ENCODE data around the gene SOWAHC. TPM values are rescaled to one million over a fixed set of nuclear protein-coding genes. Genes with fewer than 3 reads are reported as not detected.
A peak's percentile ranks its signal among the peaks of the same experiment; 100 is the strongest.

SOWAHC gene
- total and polyA plus RNA-seq, 2 of the 13 experiments (the other 11 are each of a cell fraction or from before 2014, with no cell fraction given) = 21.2 to 22.5 TPM

DNA sequence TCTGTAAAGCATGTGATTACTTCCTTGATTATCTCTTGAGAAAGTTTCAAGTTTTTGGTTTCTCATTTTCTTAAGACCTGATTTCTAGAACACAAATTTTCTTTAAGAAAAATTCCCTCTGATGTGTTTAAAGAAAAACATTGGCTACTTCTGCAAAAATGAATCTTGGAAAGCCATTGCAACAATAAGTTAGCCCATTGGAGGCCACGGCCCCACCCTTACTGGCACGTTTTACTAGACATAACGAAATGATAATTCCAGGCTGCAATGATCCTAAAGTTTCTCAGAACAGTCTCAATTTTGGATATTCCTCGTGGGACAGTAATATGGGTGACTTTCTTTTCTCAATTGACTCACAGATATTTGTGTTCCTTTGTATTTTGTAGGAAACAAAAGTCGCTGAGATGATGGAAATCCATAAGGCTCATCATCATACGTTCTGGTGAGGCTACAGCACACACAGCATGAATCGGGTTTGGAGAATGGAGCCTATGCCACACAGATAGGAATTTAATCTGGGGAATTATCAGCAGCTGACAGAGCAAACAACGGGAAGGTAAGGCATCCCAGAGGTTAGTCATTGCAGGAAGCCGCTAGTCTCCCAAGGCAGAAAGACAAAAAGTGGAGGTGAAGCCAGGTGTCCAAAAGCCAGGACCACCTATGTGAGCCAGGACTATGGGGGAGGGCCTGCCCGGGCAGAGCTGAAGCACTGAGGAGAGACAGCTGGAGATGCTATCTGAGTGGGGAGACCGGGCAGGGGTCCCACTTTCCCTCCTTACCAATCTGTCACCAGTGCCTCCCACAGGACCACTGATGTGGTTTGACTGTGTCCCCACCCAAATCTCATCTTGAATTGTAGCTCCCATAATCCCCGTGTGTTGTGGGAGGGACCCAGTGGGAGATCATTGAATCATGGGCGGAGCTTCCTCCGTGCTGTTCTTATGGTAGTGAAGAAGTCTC is 35.9 kb downstream of the SOWAHC start:
- no peak overlapping the region for H3K4me3 ChIP-seq (replicated peaks in 1 of 3; ENCODE audit: insufficient read depth in 1 of 3, low read depth in 2 of 3, low read length in 3 of 3)
- ChIA-PET CTCF (ENCODE audit: low intra/inter-chr PET ratio, low total read pairs) (no interaction called here), POLR2A (interaction anchor here (1.4 kb wide), 1 partner anchor 14 kb away, joined by 3 read pairs; no protein-coding TSS in a partner anchor)
- in situ Hi-C loops (cut with HindIII; ENCODE audit: extremely low pct_ligation_motif_present, low pct_unique_long_range_greater_than_20kb) = no loop called here
- H3K27ac ChIP-seq (ENCODE audit: extremely low read length, insufficient read depth, low read length) = no peak overlapping the region
- intact Hi-C loops (cut with micrococcal nuclease; ENCODE audit: unreplicated experiment) = no loop called here
- DNase-seq (ENCODE audit: low spot score) = no peak
- TF ChIP-seq ZNF382 (CRISPR knock-in tag; IDR thresholded peaks at IDR 0.05; ENCODE audit: borderline replicate concordance) = 0 out of 2 replicates have a peak, but pooled peaks have one; percentile 42
- TF ChIP-seq, protein P1, sequence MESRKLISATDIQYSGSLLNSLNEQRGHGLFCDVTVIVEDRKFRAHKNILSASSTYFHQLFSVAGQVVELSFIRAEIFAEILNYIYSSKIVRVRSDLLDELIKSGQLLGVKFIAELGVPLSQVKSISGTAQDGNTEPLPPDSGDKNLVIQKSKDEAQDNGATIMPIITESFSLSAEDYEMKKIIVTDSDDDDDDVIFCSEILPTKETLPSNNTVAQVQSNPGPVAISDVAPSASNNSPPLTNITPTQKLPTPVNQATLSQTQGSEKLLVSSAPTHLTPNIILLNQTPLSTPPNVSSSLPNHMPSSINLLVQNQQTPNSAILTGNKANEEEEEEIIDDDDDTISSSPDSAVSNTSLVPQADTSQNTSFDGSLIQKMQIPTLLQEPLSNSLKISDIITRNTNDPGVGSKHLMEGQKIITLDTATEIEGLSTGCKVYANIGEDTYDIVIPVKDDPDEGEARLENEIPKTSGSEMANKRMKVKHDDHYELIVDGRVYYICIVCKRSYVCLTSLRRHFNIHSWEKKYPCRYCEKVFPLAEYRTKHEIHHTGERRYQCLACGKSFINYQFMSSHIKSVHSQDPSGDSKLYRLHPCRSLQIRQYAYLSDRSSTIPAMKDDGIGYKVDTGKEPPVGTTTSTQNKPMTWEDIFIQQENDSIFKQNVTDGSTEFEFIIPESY (CRISPR knock-in tag; IDR thresholded peaks at IDR 0.05) = peak; percentile 58; the same call in 1 of the 2 replicates
- no peak for TF ChIP-seq EP300 (IDR thresholded peaks at IDR 0.05; ENCODE audit: low read depth in 2 of 2, low read length in 2 of 2)
- 0 out of 2 replicates have a peak, but pooled peaks have one; percentile 12 for TF ChIP-seq EP300 (CRISPR knock-in tag; IDR thresholded peaks at IDR 0.05; ENCODE audit: borderline replicate concordance)
- TF ChIP-seq, protein P2, sequence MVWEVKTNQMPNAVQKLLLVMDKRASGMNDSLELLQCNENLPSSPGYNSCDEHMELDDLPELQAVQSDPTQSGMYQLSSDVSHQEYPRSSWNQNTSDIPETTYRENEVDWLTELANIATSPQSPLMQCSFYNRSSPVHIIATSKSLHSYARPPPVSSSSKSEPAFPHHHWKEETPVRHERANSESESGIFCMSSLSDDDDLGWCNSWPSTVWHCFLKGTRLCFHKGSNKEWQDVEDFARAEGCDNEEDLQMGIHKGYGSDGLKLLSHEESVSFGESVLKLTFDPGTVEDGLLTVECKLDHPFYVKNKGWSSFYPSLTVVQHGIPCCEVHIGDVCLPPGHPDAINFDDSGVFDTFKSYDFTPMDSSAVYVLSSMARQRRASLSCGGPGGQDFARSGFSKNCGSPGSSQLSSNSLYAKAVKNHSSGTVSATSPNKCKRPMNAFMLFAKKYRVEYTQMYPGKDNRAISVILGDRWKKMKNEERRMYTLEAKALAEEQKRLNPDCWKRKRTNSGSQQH (CRISPR knock-in tag; IDR thresholded peaks at IDR 0.05; ENCODE audit: low read depth) = no peak
- 79% methylated on average over 14 of the region's 14 CpGs for WGBS (ENCODE audit: low lambda C conversion rate)
- no peaks in the 10 kb centered on the region for H3K79me2 ChIP-seq (ENCODE audit: insufficient read depth, low read length)
- no peaks in the 10 kb centered on the region for H3K27me3 ChIP-seq (ENCODE audit: control insufficient read depth in 1 of 2, insufficient read depth in 2 of 2, low read length in 2 of 2)
- H2AFZ ChIP-seq (ENCODE audit: low read length) = no peak overlapping the region
- FAIRE-seq = no peak
- H3K9me3 ChIP-seq (ENCODE audit: low read length) = no peaks in the 10 kb centered on the region
- H3K36me3 ChIP-seq (replicated peaks in 1 of 2; ENCODE audit: control insufficient read depth in 1 of 2, insufficient read depth in 2 of 2, low read length in 2 of 2) = no peaks in the 10 kb centered on the region
- no peak overlapping the region for H3K4me2 ChIP-seq (ENCODE audit: low read depth, low read length)
- no TSS peak for BruUV-seq (replicated peaks)
- H3K4me1 ChIP-seq (ENCODE audit: insufficient read depth, low read length) = peaks cover 83% of the 10 kb centered on the region
- H3K9ac ChIP-seq (ENCODE audit: insufficient read depth, low read depth, low read length) = no peak overlapping the region
- ATAC-seq = no peak
- no peaks in the 10 kb centered on the region for H4K20me1 ChIP-seq (ENCODE audit: insufficient read depth, low read length)
